ENCODE measurements around the gene SCIMP.

GRCh38 chr17:5182597-5183409 is 51.9 kb downstream of the SCIMP start:
- TF ChIP-seq CTCF (IDR thresholded peaks at IDR 0.05) = no peak
- TF ChIP-seq ZFX (IDR thresholded peaks at IDR 0.05; ENCODE audit: borderline replicate concordance) = no peak

All from 22Rv1 (cell line).